HAP-1 (cell line): ENCODE measurements around the gene KCNMA1.

Experiments
- DNase-seq, 2 experiments: peaks; one replicate each; pipeline ENCODE4 v3.0.0-alpha.2; 2016 to 2020; ENCODE audit warnings: low spot score in 2 of 2
- H3K27me3 ChIP-seq: fragments of 250-450 bp; sonication (Bioruptor Pico); 2 replicates; pipeline ENCODE4 v1.5.1; 2020; ENCODE audit warnings: low read depth, mild to moderate bottlenecking, moderate library complexity
- H3K36me3 ChIP-seq: fragments of 250-450 bp; sonication (Bioruptor Pico); replicated peaks from 2 replicates; pipeline ENCODE4 v1.5.1; 2020; ENCODE audit warnings: mild to moderate bottlenecking
- H3K4me1 ChIP-seq: fragments of 250-450 bp; sonication (Bioruptor Pico); 2 replicates; pipeline ENCODE4 v1.5.1; 2020; ENCODE audit warnings: mild to moderate bottlenecking
- H3K4me3 ChIP-seq: fragments of 250-450 bp; sonication (Bioruptor Pico); 2 replicates; pipeline ENCODE4 v1.5.1; 2020; ENCODE audit warnings: mild to moderate bottlenecking, moderate library complexity
- H3K9me3 ChIP-seq: fragments of 250-450 bp; sonication (Bioruptor Pico); 2 replicates; pipeline ENCODE4 v1.5.1; 2020; ENCODE audit warnings: mild to moderate bottlenecking, moderate library complexity
- in situ Hi-C: fragments of 300-500 bp; cut with MboI; formaldehyde crosslinking; loops from 3 replicates; pipeline ENCODE4 v1.14.3; 2020; ENCODE audit warnings: low sequenced_read_pairs, inconsistent platforms, mixed read lengths

KCNMA1 gene

DNA sequence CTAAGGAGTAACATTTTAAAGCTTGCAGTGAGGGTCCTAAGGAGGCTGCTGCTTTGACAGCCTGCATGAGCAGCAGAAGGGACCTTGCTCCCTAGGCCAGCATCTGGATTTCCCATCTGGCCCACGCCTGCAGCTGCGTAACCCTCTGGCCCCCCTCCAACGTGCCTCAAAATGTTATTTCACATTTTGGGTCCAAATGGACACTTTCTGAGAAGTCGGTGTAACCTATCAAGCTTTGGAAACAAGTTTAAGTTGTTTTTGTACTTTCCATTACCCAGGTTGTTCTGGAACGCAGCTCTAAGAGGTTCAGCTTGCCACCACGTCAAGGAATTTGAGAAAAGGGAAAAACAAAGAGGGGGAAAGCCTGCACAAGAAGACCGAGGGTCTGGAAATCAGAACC, 338.3 kb downstream of the KCNMA1 start:
- Histone ChIP-seq H3K4me1 (no peaks in the 10 kb centered on the region), H3K36me3 (no peaks in the 10 kb centered on the region), H3K9me3 (no peaks in the 10 kb centered on the region), H3K4me3 (no peak overlapping the region), H3K27me3 (no peaks in the 10 kb centered on the region)
- no peak for DNase-seq
- in situ Hi-C loops = no loop called here

GRCh38 chr10:77297393-77297739, 340.2 kb downstream of the KCNMA1 start:
- Histone ChIP-seq H3K36me3 (no peaks in the 10 kb centered on the region), H3K9me3 (no peaks in the 10 kb centered on the region), H3K4me1 (no peaks in the 10 kb centered on the region), H3K4me3 (no peak overlapping the region), H3K27me3 (no peaks in the 10 kb centered on the region)
- no peak for DNase-seq
- in situ Hi-C loops = no loop called here

DNA sequence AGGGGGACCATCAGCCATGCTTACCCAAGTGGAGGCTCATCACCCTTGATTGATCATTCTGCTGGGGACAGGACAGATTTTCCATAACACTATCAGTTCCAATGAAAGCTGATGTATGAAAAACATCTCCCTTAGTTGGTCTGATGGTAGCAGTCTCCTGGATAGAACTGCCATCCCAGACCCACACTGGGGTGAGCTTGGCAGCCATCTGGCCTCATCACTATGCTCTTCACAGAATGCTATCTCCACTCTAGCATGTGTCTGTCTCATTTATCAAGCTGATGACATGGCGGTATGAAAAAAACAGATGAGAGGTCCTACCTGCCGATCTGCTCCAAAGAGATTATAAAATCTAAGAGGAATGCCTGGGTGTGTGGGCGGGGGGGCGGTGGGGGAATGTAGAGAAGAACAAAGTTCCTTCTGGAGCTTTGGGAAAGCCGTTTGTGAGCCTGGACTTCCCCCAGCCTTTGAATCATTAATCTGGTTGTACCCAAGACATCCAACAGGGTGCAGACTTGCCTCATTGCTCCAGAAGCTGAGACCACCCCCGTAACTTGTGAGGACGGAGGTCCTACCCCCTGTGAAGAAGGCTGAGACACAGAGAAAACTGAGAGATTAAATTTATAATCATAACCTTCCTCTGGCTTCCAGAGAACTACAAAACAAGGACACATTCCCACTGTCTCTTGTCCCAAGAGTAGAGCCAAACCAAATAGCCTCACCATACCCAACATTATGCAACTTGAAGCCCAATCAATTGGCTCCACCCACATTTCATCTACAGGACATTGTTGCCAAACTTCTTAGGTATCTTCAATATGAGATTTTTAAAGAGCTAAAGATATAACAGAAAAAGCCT, 340.8 kb downstream of the KCNMA1 start:
- Histone ChIP-seq H3K27me3 (no peaks in the 10 kb centered on the region), H3K36me3 (no peaks in the 10 kb centered on the region)
- in situ Hi-C loops = no loop called here

DNA sequence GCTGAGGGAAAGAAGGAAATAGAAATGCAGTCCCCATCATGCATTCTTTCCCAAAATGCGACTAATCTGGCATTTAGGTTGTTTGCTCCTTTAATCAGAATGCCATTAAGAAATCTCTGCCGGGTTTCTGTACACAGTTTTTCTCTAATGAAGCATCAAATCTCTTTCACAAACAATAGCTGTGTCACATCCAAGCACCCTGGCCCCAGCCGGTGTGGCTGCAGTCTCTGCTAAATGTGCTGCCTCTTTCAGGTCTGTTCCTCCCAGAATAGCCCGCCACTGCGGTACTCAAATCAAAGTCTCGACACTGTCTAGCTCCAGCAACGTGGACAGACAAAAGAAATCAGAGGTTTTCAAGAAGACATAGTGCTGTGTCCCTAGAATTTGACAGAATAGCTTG, 343.8 kb downstream of the KCNMA1 start:
- Histone ChIP-seq H3K9me3 (no peaks in the 10 kb centered on the region), H3K27me3 (no peaks in the 10 kb centered on the region), H3K36me3 (no peaks in the 10 kb centered on the region), H3K4me1 (no peaks in the 10 kb centered on the region), H3K4me3 (no peak overlapping the region)
- in situ Hi-C loops = no loop called here
- no peak for DNase-seq

More for the DNA sequence above, 340.8 kb downstream of the KCNMA1 start:
- Histone ChIP-seq H3K4me1 (no peaks in the 10 kb centered on the region), H3K4me3 (no peak overlapping the region), H3K9me3 (no peaks in the 10 kb centered on the region)
- no peak for DNase-seq

DNA sequence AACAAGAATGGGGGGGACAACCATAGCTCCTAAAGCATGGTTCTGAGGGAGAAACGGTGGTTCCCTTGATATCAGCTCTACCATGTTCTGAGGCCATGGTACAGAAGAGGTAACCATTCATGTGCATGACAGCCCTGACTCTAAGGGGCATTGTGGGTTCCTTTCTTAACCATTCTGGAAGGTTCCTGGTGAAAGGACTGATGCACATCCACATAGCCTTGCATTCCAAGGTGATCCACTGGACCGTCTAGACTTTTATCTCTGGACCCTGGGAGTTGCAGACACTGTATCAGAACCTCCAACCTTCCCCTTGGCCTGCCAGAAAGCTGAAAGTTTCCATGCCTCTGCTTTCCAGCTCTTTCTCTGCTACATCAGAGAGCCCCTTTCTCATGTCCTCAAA, 344.3 kb downstream of the KCNMA1 start:
- H3K4me3 ChIP-seq = no peak overlapping the region
- H3K4me1 ChIP-seq = no peaks in the 10 kb centered on the region
- H3K27me3 ChIP-seq = no peaks in the 10 kb centered on the region
- no peaks in the 10 kb centered on the region for H3K36me3 ChIP-seq
- H3K9me3 ChIP-seq = no peaks in the 10 kb centered on the region
- DNase-seq = no peak
- in situ Hi-C loops = no loop called here

- in situ Hi-C loops = no loop called here
- no peak for DNase-seq
- Histone ChIP-seq H3K27me3 (no peaks in the 10 kb centered on the region), H3K9me3 (no peaks in the 10 kb centered on the region), H3K36me3 (no peaks in the 10 kb centered on the region), H3K4me1 (no peaks in the 10 kb centered on the region), H3K4me3 (no peak overlapping the region)
Observed at GRCh38 chr10:77291596-77292505, 345.8 kb downstream of the KCNMA1 start.

DNA sequence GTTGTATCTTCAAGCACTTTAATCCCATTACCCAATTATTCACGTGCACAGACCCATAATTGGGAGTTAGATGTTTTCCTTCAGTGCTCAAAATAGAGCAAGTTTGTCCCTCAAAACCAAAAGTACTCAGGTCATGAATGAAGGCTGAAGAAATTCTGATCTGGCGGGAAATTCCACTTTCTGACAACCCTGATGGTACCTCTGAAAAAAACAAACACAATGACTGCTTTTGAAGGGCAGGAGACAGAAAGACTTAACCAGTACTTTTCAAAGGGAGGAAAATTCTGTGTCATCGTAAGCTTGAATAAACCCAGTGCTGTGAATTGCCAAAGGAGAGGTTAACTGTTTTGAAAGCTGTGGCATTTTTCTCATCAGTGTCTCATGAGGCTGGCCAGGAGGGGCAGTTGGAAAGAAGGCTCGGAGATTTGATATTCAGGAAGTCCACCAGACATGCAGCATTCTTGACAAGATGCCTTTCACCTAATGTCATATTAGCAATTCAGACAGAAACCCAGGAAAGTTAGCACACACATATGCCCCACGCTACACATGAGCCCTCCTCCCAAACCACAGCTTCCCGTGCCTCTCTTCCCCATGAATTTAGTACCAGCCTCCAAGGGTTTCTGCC, 347.0 kb downstream of the KCNMA1 start:
- Histone ChIP-seq H3K9me3 (no peaks in the 10 kb centered on the region), H3K4me1 (no peaks in the 10 kb centered on the region), H3K36me3 (no peaks in the 10 kb centered on the region), H3K27me3 (no peaks in the 10 kb centered on the region), H3K4me3 (no peak overlapping the region)
- DNase-seq = no peak
- in situ Hi-C loops = no loop called here

GRCh38 chr10:77289790-77290189, 347.8 kb downstream of the KCNMA1 start:
- in situ Hi-C loops = no loop called here
- Histone ChIP-seq H3K9me3 (no peaks in the 10 kb centered on the region), H3K36me3 (no peaks in the 10 kb centered on the region), H3K27me3 (no peaks in the 10 kb centered on the region), H3K4me1 (no peaks in the 10 kb centered on the region), H3K4me3 (no peak overlapping the region)
- DNase-seq = no peak

GRCh38 chr10:77289027-77289501, 348.5 kb downstream of the KCNMA1 start:
- in situ Hi-C loops = no loop called here
- no peaks in the 10 kb centered on the region for H3K9me3 ChIP-seq
- no peaks in the 10 kb centered on the region for H3K36me3 ChIP-seq
- H3K4me1 ChIP-seq = no peaks in the 10 kb centered on the region
- no peak for DNase-seq
- no peak overlapping the region for H3K4me3 ChIP-seq
- no peaks in the 10 kb centered on the region for H3K27me3 ChIP-seq

- H3K4me3 ChIP-seq = no peak overlapping the region
- no peak for DNase-seq
- no peaks in the 10 kb centered on the region for H3K36me3 ChIP-seq
- no peaks in the 10 kb centered on the region for H3K27me3 ChIP-seq
- in situ Hi-C loops = no loop called here
- no peaks in the 10 kb centered on the region for H3K4me1 ChIP-seq
- H3K9me3 ChIP-seq = no peaks in the 10 kb centered on the region
Observed at GRCh38 chr10:77287647-77288120, 349.9 kb downstream of the KCNMA1 start.

DNA sequence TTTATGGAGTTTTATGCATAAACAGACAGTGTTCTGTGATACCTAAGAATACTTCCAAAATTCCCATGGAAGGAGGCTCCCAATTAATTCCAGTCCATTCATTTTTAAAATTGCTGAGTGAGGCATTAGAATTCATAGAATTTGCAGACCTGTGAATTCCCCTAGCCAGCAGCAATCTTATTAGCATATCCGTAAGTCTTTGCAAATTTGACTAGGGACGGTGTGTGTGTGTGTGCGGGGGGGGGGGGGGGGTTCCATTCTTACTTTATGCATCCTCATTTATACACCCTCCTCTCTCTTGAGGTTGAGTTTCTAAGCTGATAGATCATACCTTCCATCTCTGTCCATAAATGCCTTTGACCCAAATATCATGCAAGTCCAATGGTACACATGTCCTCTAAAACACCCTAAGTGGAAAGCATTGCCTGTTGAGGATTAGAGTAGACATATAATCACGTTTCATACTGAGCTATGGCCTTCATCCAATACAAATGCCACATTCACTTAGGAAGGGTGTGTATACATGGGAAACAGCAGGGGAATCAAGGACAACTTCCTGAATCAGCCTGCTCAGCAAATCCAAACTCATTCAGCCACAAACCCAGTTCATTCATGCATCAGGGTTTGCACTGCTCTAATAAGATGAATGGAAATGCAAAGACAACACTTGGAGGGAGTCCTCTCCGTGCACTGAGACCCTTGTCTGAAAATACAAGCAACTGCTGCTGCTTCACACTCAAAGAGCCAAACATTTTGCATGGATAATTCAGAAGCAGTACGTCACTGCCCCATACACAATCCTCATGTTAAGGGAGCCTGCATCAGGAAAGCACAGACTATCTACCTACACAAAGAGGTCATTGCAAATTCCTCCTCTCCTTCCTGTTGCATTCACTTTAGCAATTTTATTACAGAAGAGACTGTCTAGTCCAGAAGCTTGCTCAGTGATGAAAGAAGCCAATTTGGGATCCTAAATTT, 350.8 kb downstream of the KCNMA1 start:
- H3K4me3 ChIP-seq = no peak overlapping the region
- no peaks in the 10 kb centered on the region for H3K36me3 ChIP-seq
- in situ Hi-C loops = no loop called here
- DNase-seq = no peak
- no peaks in the 10 kb centered on the region for H3K27me3 ChIP-seq
- H3K4me1 ChIP-seq = no peaks in the 10 kb centered on the region
- no peaks in the 10 kb centered on the region for H3K9me3 ChIP-seq

- H3K27me3 ChIP-seq = no peaks in the 10 kb centered on the region
Observed at GRCh38 chr10:77285529-77286182, 352.0 kb downstream of the KCNMA1 start.

More at GRCh38 chr10:77285529-77286182, 352.0 kb downstream of the KCNMA1 start:
- DNase-seq = no peak
- Histone ChIP-seq H3K9me3 (no peaks in the 10 kb centered on the region), H3K4me1 (no peaks in the 10 kb centered on the region), H3K4me3 (no peak overlapping the region), H3K36me3 (no peaks in the 10 kb centered on the region)
- in situ Hi-C loops = no loop called here
